ENCODE measurements around the gene NUMB. TPM values are rescaled to one million over a fixed set of nuclear protein-coding genes. Genes with fewer than 3 reads are reported as not detected.

Gene NUMB
- total and polyA plus RNA-seq, 2 of the 13 experiments (the other 11 are each of a cell fraction or from before 2014, with no cell fraction given): 20.3 to 71.1 TPM

- TF ChIP-seq ZNF589 (CRISPR knock-in tag; conservative IDR thresholded peaks at IDR 0.05) (no peak), ZNF382 (CRISPR knock-in tag; IDR thresholded peaks at IDR 0.05; ENCODE audit: borderline replicate concordance) (no peak), MAFG (CRISPR knock-in tag; IDR thresholded peaks at IDR 0.05) (no peak), ZNF263 (CRISPR knock-in tag; IDR thresholded peaks at IDR 0.05) (no peak), ZBTB25 (CRISPR knock-in tag; IDR thresholded peaks at IDR 0.05) (no peak), ZBTB2 (CRISPR knock-in tag; IDR thresholded peaks at IDR 0.05; ENCODE audit: low read depth) (no peak), KLF9 (CRISPR knock-in tag; IDR thresholded peaks at IDR 0.05; ENCODE audit: low read depth) (no peak), GPBP1L1 (CRISPR knock-in tag; IDR thresholded peaks at IDR 0.05) (no peak), FOSL1 (CRISPR knock-in tag; IDR thresholded peaks at IDR 0.05; ENCODE audit: borderline replicate concordance) (no peak), RARA (CRISPR knock-in tag; IDR thresholded peaks at IDR 0.05) (0 out of 2 replicates have a peak, but pooled peaks have one; percentile 16), ZNF143 (CRISPR knock-in tag; IDR thresholded peaks at IDR 0.05) (no peak), PHF21A (CRISPR knock-in tag; IDR thresholded peaks at IDR 0.05) (no peak), ZBTB26 (CRISPR knock-in tag; IDR thresholded peaks at IDR 0.05; ENCODE audit: borderline replicate concordance) (no peak), SYNCRIP (IDR thresholded peaks at IDR 0.05; ENCODE audit: insufficient read depth, low read depth, low read length) (no peak), ZNF556 (CRISPR knock-in tag; IDR thresholded peaks at IDR 0.05; ENCODE audit: borderline replicate concordance) (no peak), ZNF580 (CRISPR knock-in tag; IDR thresholded peaks at IDR 0.05; ENCODE audit: borderline replicate concordance, low read depth) (no peak), CERS6 (CRISPR knock-in tag; IDR thresholded peaks at IDR 0.05) (no peak), ZMYM3 (CRISPR knock-in tag; IDR thresholded peaks at IDR 0.05) (no peak), ZNF782 (CRISPR knock-in tag; IDR thresholded peaks at IDR 0.05; ENCODE audit: borderline replicate concordance) (no peak), TBX2 (CRISPR knock-in tag; IDR thresholded peaks at IDR 0.05; ENCODE audit: borderline replicate concordance) (no peak), ZGPAT (CRISPR knock-in tag; IDR thresholded peaks at IDR 0.05) (no peak), KLF12 (CRISPR knock-in tag; IDR thresholded peaks at IDR 0.05; ENCODE audit: borderline replicate concordance) (no peak), ZMAT3 (CRISPR knock-in tag; conservative IDR thresholded peaks at IDR 0.05) (no peak), JUNB (CRISPR knock-in tag; IDR thresholded peaks at IDR 0.05; ENCODE audit: borderline replicate concordance) (no peak)
Measured at GRCh38 chr14:73418227-73418626, 40.1 kb downstream of the NUMB start (continued).
